Measurements from ENCODE around the gene MMP20.
A peak's percentile ranks its signal among the peaks of the same experiment; 100 is the strongest.
"Not testable (repeated sequence)": the region's sequence is repeated elsewhere in the genome, so short reads cannot be mapped to it uniquely, and the experiment has no call there.

The MMP20 gene

GRCh38 chr11:102625177-102625576 is at the start of gene MMP20:
TSS of gene MMP20 (minus strand) at chr11:102625332. CDS start at chr11:102625319, 13 bp downstream.
- DNase-seq (ENCODE audit: low read depth in 2 of 3, low spot score in 2 of 3) = no peak

DNA sequence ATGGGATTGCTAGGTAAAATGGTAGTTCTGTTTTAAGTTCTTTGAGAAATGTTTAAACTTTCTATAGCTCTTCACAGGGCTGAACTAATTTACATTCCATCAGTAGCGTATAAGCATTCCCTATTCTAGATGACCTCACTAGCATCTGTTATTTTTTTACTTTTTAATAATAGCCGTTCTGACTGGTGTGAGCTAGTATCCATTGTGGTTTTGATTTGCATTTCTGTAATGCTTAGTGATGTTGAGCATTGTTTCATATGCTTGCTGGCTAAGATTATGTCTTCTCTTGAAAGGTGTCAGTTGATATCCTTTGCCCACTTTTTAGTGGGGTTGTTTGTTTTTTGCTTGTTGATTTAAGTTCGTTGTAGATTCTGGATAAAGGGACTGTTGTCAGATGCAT is 44.5 kb upstream of the MMP20 start:
- no peak for DNase-seq (ENCODE audit: low read depth in 2 of 3, low spot score in 2 of 3)

DNA sequence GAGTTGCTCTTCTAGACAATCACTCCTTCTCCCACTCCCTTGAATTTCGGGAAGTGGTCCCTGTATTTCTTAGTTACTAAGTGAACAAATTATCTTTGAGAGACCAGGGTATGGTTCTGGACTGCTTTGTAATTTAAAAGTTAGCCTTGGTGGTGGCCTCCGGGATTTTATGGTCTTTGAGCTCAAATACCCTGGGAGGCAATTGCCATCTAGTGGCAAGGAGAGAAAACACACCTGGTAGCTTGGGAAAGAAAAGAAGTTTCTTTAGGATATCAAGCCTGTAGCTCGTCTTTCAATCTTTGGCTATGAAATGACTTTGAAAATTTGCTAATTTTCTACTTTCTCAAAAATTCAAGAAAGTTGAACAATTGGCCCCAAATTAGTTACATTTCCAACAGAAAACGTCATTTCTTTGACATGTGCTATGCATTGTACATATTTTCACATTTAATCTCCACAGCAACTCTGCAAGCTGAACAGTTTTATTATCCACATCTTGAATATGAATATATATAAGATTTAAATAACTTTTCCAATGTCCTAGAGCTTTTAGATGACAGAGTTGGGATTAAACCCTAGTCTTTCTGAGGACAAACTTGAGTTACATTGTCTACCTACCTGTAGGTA is 41.3 kb upstream of the MMP20 start:
- DNase-seq (ENCODE audit: low read depth in 2 of 3, low spot score in 2 of 3) = peak in 1 of 3 experiments; percentile 10

DNA sequence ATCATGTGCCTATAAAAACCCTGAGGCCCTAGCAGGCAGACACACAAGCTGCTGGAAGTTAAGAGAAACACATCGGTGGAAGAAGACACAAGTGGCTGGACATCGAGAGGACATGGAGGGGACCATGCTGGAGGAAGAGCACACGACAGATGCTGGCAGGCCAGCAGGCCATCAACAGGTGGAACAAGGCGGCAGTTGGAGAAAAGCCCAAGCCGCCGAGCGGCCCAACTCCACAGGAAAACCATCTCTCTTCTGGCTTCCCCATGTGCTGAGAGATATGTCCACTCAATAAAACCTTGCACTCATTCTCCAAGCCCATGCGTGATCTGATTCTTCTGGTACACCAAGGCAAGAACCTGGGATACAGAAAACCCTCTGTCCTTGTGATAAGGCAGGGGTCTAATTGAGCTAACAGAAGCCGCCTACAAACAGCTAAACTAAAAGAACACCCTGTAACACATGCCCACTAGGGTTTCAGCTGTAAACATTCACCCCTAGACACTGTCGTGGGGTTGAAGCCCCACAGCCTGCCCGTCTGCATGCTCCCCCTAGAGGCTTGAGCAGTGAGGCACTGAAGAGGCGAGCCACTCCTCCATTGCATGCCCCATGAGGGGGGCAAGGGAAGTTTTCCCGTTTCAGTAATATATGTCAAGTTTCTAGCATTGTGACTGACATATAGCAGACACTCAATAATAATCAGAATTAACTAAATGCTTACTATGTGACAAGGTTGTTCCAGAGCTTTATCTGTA is 39.0 kb upstream of the MMP20 start:
- no peak for DNase-seq (ENCODE audit: low read depth in 2 of 3, low spot score in 2 of 3)

DNA sequence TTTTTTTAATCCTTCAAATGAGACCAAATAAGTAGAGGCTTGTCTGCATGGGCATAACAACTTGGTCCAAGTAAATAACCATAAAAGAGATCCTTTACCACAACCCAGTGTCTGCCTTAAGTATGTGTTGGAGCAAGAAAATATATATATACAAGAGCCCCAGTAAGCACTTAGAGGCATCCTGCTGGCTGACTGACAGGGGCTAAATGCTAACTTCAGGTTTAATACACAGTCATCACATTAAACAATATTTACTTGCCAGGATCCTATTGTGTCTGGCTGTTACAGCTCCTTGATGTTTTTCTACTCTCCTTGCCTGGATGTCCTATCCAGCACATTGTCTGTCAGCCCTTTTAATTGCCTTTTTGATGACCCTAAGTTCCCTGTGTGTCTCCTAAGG is 37.5 kb upstream of the MMP20 start:
- DNase-seq (ENCODE audit: low read depth in 2 of 3, low spot score in 2 of 3) = no peak

- no peak for DNase-seq (ENCODE audit: low read depth in 2 of 3, low spot score in 2 of 3)
These were observed 35.9 kb upstream of the MMP20 start for GRCh38 chr11:102661040-102661439.

GRCh38 chr11:102656528-102656927 is 31.4 kb upstream of the MMP20 start:
- DNase-seq (ENCODE audit: low read depth in 2 of 3, low spot score in 2 of 3) = no peak

DNA sequence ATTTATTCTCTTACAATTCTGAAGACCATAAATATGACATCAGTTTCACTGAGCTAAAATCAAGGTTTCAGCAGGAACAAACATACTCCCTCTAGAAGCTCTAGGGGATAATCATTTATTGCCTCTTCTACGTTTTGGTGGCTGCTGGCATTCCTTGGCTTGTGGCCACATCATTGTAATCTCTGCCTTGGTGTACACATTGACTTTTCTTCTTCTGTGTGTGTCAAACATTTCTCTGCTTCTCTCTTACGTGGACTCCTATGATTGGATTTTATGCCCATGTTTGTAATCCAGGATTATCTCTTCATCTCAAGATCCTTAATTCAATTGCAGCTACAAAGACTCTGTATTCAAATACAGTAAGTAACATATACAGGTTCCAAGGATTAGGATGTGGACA is 30.4 kb upstream of the MMP20 start:
- DNase-seq (ENCODE audit: low read depth in 2 of 3, low spot score in 2 of 3) = no peak

DNA sequence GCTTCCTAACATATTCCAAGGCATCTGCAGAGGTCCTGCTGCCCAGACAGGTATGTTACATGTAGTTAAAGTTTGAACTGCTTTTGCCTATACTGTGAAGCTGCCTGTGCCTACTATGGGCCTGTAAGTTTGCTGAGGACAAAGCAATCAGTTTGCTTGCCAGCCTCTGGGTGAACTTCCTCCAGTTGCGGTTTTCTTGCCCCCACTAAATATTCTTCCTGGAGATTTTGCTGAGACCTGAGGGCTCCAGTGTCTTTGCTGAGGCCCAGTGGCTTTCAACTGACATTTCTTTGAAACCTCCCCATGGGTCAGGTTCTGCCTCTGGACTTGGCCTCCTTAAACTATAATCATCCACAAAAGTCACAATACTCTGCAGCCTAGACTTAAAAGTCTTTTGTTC is 29.6 kb upstream of the MMP20 start:
- no peak for DNase-seq (ENCODE audit: low read depth in 2 of 3, low spot score in 2 of 3)

DNA sequence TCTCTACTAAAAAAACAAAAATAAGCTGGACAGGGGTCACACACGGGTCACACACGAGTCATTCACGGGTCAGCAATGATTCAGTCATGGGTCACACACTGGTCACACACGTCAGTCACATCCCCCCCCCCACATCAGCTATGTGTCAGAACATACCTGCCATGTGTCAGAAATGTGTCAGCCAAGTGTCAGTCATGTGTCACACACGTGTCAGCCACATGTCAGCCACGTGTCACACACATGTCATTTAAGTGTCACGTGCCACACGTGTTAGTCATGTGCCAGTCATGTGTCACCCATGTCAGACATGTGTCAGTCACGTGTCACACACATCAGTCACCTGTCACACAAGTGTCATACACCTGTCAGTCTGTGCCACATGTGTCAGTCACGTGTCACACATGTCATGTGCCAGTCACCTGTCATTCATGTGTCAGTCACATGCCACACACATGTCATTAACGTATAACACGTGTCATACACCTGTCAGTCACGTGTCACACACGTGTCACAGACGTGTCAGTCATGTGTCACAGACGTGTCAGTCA is 28.7 kb upstream of the MMP20 start:
- DNase-seq (ENCODE audit: low read depth in 2 of 3, low spot score in 2 of 3) = no peak

- no peak for DNase-seq (ENCODE audit: low read depth in 2 of 3, low spot score in 2 of 3)
These were observed 22.3 kb upstream of the MMP20 start for GRCh38 chr11:102647430-102647829.

DNA sequence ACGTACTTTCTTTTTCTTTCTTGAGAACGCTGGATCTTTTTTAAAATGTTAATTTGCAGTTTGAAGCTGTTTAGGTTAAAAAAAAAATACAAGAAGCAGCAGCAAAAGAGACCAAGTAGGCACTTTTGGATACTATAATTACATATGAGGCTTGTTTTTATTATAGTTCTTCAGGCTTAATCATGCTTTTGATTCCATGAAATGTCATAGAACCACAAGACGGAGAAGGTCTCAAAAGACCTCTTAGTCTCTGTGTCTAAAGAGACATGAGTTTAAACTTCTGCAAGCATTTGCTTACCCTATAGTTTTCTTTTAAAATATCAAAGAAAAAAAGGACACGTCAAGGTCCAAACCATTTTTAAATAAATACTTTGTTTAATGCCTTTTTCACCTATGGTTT is 18.8 kb upstream of the MMP20 start:
- DNase-seq (ENCODE audit: low read depth in 2 of 3, low spot score in 2 of 3) = no peak

GRCh38 chr11:102640946-102641345 is 15.8 kb upstream of the MMP20 start:
- no peak for DNase-seq (ENCODE audit: low read depth in 2 of 3, low spot score in 2 of 3)

- no peak for DNase-seq (ENCODE audit: low read depth in 2 of 3, low spot score in 2 of 3)
These were observed 14.5 kb upstream of the MMP20 start for GRCh38 chr11:102639656-102640055.

DNA sequence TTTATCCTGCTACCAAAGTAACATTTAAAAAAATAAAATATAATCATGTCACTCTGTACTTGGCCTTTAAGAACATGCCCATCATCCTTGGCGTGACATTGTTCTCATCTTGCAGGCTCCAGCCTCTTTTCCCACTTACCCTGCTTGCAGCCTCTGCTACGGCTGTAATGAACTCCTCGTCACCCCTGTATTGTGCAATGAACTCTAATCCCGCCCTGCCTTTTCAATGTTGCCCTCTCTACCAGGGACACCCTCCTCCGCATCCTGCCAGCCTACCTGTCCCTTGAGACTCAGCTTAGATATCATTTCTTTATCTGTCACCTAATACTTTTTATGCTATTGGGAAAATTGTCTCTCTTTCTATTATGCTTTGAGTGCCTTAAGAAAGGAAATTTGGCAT is 12.6 kb upstream of the MMP20 start:
- no peak for DNase-seq (ENCODE audit: low read depth in 2 of 3, low spot score in 2 of 3)

DNA sequence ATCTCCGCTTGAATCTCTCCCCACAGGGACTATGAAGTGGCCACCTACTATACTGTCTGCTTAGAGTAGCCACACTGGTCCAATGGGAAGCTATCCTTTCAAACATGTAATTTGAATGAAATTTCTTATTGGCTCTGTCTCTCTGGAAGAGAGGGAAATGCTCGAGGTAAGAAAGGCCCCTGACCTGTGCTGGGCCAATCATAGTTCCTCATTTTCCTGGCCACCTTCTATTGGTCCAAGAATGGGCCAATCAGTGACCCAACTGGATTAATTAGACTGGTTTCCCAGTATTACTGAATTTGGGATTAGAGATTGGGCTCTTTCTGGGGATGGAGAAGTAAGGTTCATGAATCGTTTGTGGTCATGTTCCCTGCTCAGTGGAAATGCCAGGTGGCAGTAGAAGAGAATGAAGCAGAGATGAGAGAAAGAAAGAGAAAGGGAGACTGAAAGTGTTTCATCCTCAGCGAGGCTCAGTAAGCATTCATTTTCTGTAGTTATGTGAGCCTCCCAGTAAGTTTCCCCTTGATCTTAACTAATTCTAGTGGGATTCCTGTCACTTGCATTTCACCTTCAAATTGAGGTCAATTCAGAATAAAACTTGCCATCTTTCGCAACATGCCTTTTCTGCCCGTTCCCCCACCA is 8.4 kb upstream of the MMP20 start:
- no peak for DNase-seq (ENCODE audit: low read depth in 2 of 3, low spot score in 2 of 3)

- no peak for DNase-seq (ENCODE audit: low read depth in 2 of 3, low spot score in 2 of 3)
These were observed 6.9 kb upstream of the MMP20 start for GRCh38 chr11:102632026-102632425.

- no peak for DNase-seq (ENCODE audit: low read depth in 2 of 3, low spot score in 2 of 3)
These were observed 5.7 kb upstream of the MMP20 start for GRCh38 chr11:102630598-102631448.

GRCh38 chr11:102629908-102630307 is 4.8 kb upstream of the MMP20 start:
- not testable (repeated sequence) for DNase-seq (ENCODE audit: low read depth in 2 of 3, low spot score in 2 of 3)

GRCh38 chr11:102626676-102627075 is 1.5 kb upstream of the MMP20 start:
- DNase-seq (ENCODE audit: low read depth in 2 of 3, low spot score in 2 of 3) = no peak

DNA sequence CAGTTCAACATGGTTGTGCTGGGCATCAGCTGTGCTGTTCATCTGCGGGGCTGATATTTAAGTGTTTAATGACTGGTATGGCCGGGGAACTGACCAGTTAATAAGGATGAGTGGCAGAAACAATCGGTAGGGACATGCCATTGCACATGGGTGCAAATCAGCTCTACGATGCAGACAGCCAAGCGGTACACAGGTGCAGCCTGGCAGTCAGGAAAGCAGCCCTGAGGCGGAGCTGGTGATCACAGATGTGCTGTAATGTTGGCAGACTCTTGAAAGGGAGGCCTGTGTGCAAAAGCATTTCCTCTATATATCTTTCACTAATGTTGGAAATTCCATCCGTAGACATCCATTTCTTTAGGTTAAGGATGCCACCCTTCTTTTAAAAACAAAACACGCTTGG is 1.1 kb downstream of the MMP20 start:
- no peak for DNase-seq (ENCODE audit: low read depth in 2 of 3, low spot score in 2 of 3)
